ENCODE data around the gene SGK1. TPM values are rescaled to one million over a fixed set of nuclear protein-coding genes. Genes with fewer than 3 reads are reported as not detected.

Gene SGK1
- polyA plus RNA-seq, 1 donor from 2014 or later: 10.3 TPM

DNA sequence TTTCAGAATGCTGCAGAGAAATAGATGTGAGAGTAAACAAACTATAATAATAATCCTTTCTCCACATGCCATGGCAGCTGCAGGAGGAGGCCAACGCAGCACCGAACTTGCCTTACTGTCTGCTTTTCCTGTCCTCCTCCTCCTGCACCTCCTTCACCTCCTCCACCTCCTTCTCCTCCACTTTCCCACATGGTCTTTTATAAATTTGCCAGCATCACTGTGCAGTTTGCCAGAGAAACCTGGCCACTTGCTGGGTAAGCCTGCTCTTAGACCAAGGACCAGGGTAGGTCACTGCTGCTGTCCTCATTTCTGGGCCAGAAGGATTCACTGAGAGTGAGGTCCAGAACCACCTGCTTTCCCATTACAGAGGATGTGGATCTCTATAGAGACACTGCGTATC, 8.7 kb downstream of the SGK1 start:
- Histone ChIP-seq H3K27me3 (ENCODE audit: insufficient read depth, low read depth, low read length) (no peaks in the 10 kb centered on the region), H3K36me3 (ENCODE audit: insufficient read depth, low read length) (no peaks in the 10 kb centered on the region), H3K79me2 (replicated peaks; ENCODE audit: insufficient read depth, low read length) (no peaks in the 10 kb centered on the region), H3F3A (ENCODE audit: insufficient read depth, low read length, poor library complexity, severe bottlenecking) (no peaks in the 10 kb centered on the region), H3K9me2 (ENCODE audit: insufficient read depth, low read length) (no peaks in the 10 kb centered on the region), H3K27ac (ENCODE audit: low read length) (no peak overlapping the region), H3K4me2 (ENCODE audit: low read length) (no peak overlapping the region), H3K4me3 (ENCODE audit: low read length) (no peak overlapping the region), H3K9me3 (ENCODE audit: low read length) (no peaks in the 10 kb centered on the region), H3K9ac (ENCODE audit: low read length) (no peak overlapping the region), H4K20me1 (ENCODE audit: insufficient read depth) (no peaks in the 10 kb centered on the region), H2AFZ (ENCODE audit: low read depth, low read length) (no peak overlapping the region)
- TF ChIP-seq SMC3 (conservative IDR thresholded peaks at IDR 0.05; ENCODE audit: poor library complexity) (no peak), TAF1 (IDR thresholded peaks at IDR 0.05; ENCODE audit: low read depth) (no peak), EP300 (conservative IDR thresholded peaks at IDR 0.05; ENCODE audit: poor library complexity, severe bottlenecking) (no peak), EZH2 (IDR thresholded peaks at IDR 0.05; ENCODE audit: borderline replicate concordance, insufficient read depth, low read length, poor library complexity, severe bottlenecking) (no peak)
- TF ChIP-seq, protein P1, sequence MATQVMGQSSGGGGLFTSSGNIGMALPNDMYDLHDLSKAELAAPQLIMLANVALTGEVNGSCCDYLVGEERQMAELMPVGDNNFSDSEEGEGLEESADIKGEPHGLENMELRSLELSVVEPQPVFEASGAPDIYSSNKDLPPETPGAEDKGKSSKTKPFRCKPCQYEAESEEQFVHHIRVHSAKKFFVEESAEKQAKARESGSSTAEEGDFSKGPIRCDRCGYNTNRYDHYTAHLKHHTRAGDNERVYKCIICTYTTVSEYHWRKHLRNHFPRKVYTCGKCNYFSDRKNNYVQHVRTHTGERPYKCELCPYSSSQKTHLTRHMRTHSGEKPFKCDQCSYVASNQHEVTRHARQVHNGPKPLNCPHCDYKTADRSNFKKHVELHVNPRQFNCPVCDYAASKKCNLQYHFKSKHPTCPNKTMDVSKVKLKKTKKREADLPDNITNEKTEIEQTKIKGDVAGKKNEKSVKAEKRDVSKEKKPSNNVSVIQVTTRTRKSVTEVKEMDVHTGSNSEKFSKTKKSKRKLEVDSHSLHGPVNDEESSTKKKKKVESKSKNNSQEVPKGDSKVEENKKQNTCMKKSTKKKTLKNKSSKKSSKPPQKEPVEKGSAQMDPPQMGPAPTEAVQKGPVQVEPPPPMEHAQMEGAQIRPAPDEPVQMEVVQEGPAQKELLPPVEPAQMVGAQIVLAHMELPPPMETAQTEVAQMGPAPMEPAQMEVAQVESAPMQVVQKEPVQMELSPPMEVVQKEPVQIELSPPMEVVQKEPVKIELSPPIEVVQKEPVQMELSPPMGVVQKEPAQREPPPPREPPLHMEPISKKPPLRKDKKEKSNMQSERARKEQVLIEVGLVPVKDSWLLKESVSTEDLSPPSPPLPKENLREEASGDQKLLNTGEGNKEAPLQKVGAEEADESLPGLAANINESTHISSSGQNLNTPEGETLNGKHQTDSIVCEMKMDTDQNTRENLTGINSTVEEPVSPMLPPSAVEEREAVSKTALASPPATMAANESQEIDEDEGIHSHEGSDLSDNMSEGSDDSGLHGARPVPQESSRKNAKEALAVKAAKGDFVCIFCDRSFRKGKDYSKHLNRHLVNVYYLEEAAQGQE (IDR thresholded peaks at IDR 0.05; ENCODE audit: borderline replicate concordance): no peak
- TF ChIP-seq, protein P2, sequence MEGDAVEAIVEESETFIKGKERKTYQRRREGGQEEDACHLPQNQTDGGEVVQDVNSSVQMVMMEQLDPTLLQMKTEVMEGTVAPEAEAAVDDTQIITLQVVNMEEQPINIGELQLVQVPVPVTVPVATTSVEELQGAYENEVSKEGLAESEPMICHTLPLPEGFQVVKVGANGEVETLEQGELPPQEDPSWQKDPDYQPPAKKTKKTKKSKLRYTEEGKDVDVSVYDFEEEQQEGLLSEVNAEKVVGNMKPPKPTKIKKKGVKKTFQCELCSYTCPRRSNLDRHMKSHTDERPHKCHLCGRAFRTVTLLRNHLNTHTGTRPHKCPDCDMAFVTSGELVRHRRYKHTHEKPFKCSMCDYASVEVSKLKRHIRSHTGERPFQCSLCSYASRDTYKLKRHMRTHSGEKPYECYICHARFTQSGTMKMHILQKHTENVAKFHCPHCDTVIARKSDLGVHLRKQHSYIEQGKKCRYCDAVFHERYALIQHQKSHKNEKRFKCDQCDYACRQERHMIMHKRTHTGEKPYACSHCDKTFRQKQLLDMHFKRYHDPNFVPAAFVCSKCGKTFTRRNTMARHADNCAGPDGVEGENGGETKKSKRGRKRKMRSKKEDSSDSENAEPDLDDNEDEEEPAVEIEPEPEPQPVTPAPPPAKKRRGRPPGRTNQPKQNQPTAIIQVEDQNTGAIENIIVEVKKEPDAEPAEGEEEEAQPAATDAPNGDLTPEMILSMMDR (IDR thresholded peaks at IDR 0.05; ENCODE audit: poor library complexity, severe bottlenecking): no peak

DNA sequence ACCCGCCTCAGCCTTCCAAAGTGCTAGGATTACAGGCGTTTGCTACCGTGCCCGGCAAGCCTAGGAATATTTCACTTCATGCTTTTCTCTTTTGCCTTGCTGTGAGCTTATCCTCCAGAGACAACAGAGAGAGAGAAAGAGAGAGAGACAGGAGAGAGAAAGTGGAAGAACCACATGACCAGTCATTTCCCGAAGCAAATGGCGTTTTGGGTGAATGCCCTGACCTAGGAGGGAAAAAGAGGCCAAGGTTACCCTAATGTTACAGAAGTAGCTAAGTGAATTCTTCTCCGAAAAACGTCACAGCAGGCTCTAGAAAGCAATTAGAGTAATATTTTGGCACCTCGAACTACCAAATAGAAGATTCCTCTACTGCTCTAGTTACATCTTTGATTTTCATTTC, 9.1 kb downstream of the SGK1 start:
- Histone ChIP-seq H3K9ac (ENCODE audit: low read length) (no peak overlapping the region), H3K9me3 (ENCODE audit: low read length) (no peaks in the 10 kb centered on the region), H3K4me3 (ENCODE audit: low read length) (no peak overlapping the region), H3F3A (ENCODE audit: insufficient read depth, low read length, poor library complexity, severe bottlenecking) (no peaks in the 10 kb centered on the region), H3K27me3 (ENCODE audit: insufficient read depth, low read depth, low read length) (no peaks in the 10 kb centered on the region), H3K36me3 (ENCODE audit: insufficient read depth, low read length) (no peaks in the 10 kb centered on the region), H4K20me1 (ENCODE audit: insufficient read depth) (no peaks in the 10 kb centered on the region), H3K79me2 (replicated peaks; ENCODE audit: insufficient read depth, low read length) (no peaks in the 10 kb centered on the region), H2AFZ (ENCODE audit: low read depth, low read length) (no peak overlapping the region), H3K9me2 (ENCODE audit: insufficient read depth, low read length) (no peaks in the 10 kb centered on the region), H3K27ac (ENCODE audit: low read length) (no peak overlapping the region), H3K4me2 (ENCODE audit: low read length) (no peak overlapping the region)
- TF ChIP-seq POLR2AphosphoS5 (IDR thresholded peaks at IDR 0.05): no peak
- TF ChIP-seq TAF1 (IDR thresholded peaks at IDR 0.05; ENCODE audit: low read depth): no peak
- no peak for TF ChIP-seq SMC3 (conservative IDR thresholded peaks at IDR 0.05; ENCODE audit: poor library complexity)
- no peak for TF ChIP-seq EP300 (conservative IDR thresholded peaks at IDR 0.05; ENCODE audit: poor library complexity, severe bottlenecking)
- no peak for TF ChIP-seq EZH2 (IDR thresholded peaks at IDR 0.05; ENCODE audit: borderline replicate concordance, insufficient read depth, low read length, poor library complexity, severe bottlenecking)
- no peak for TF ChIP-seq RAD21 (conservative IDR thresholded peaks at IDR 0.05)
- TF ChIP-seq, protein P1 (IDR thresholded peaks at IDR 0.05; ENCODE audit: borderline replicate concordance): no peak
- TF ChIP-seq MXI1 (conservative IDR thresholded peaks at IDR 0.05; ENCODE audit: poor library complexity, severe bottlenecking): no peak
- TF ChIP-seq, protein P2 (IDR thresholded peaks at IDR 0.05; ENCODE audit: poor library complexity, severe bottlenecking): no peak
